HEK293 (cell line): Measurements from ENCODE around the gene ROBO1.

Source experiments
- CTCF ChIA-PET: fragments of 350-600 bp; formaldehyde crosslinking; extraction: SDS; loops from one replicate; lab custom pipeline; 2021; ENCODE audit warnings: antibody characterized with exemption; lab: Yijun Ruan, JAX
- POLR2A ChIA-PET: fragments of 300-600 bp; formaldehyde crosslinking; extraction: SDS; loops from one replicate; lab custom pipeline; 2020; ENCODE audit warnings: antibody characterized with exemption, inconsistent platforms; lab: Yijun Ruan, JAX
- H3K27ac ChIP-seq: fragments of 200-500 bp; sonication (Bioruptor generic); 2 replicates; pipeline ENCODE4 v1.5.1; 2014; ENCODE audit warnings: low read depth, low read length, control low read depth, inconsistent platforms; ENCODE audit errors: extremely low read depth
- H3K36me3 ChIP-seq, 2 experiments: fragments of 200-500 bp in 1 of 2; sonication (Bioruptor generic) in 1 of 2; 1 replicate in 1 of 2; 2 replicates in 1 of 2; pipeline ENCODE4 v1.5.1; 2014 to 2017; ENCODE audit warnings: inconsistent platforms in 2 of 2, low read length in 2 of 2; ENCODE audit not compliant: control insufficient read depth in 2 of 2, insufficient read depth in 1 of 2
- H3K4me1 ChIP-seq: fragments of 200-500 bp; sonication (Bioruptor generic); 2 replicates; pipeline ENCODE4 v1.5.1; 2014; ENCODE audit warnings: mild to moderate bottlenecking, low read length, inconsistent platforms; ENCODE audit not compliant: control insufficient read depth, insufficient read depth
- H3K4me3 ChIP-seq: 2 replicates; pipeline ENCODE4 v1.5.1; 2011; ENCODE audit warnings: low read depth, mild to moderate bottlenecking, control low read depth, low read length, moderate library complexity
- H3K9me3 ChIP-seq: fragments of 200-500 bp; sonication (Bioruptor generic); 2 replicates; pipeline ENCODE4 v1.5.1; 2014; ENCODE audit warnings: low read depth, low read length, inconsistent platforms; ENCODE audit not compliant: control insufficient read depth, insufficient read depth
- FEZF1 ChIP-seq: fragments of 450-650 bp; formaldehyde crosslinking; IDR thresholded peaks from 2 replicates; pipeline ENCODE4 v1.5.1; 2016; ENCODE audit warnings: missing biosample characterization, missing genetic modification characterization
- GFI1B ChIP-seq: fragments of 450-650 bp; formaldehyde crosslinking; IDR thresholded peaks from 2 replicates; pipeline ENCODE4 v1.5.1; 2016; ENCODE audit warnings: missing biosample characterization, missing genetic modification characterization
- GLIS1 ChIP-seq: fragments of 450-650 bp; formaldehyde crosslinking; IDR thresholded peaks from 2 replicates; pipeline ENCODE4 v1.5.1; 2016; ENCODE audit warnings: missing biosample characterization, missing genetic modification characterization
- HOXA7 ChIP-seq: sonication (generic); formaldehyde crosslinking; IDR thresholded peaks from 2 replicates; pipeline ENCODE4 v1.8.1; 2022; ENCODE audit warnings: missing genetic modification reagents, borderline replicate concordance
- SP2 ChIP-seq: fragments of 450-650 bp; formaldehyde crosslinking; IDR thresholded peaks from 2 replicates; pipeline ENCODE4 v1.5.1; 2016; ENCODE audit warnings: missing biosample characterization, missing genetic modification characterization
- WT1 ChIP-seq: fragments of 450-650 bp; formaldehyde crosslinking; IDR thresholded peaks from 2 replicates; pipeline ENCODE4 v1.5.1; 2016; ENCODE audit warnings: missing biosample characterization, missing genetic modification characterization
- ZBTB20 ChIP-seq: fragments of 450-650 bp; formaldehyde crosslinking; IDR thresholded peaks from 2 replicates; pipeline ENCODE4 v1.5.1; 2016; ENCODE audit warnings: missing biosample characterization, missing genetic modification characterization
- ZNF121 ChIP-seq: fragments of 450-650 bp; formaldehyde crosslinking; IDR thresholded peaks from 2 replicates; pipeline ENCODE4 v1.5.1; 2016; ENCODE audit warnings: missing biosample characterization, missing genetic modification characterization
- ZNF133 ChIP-seq: fragments of 450-650 bp; formaldehyde crosslinking; IDR thresholded peaks from 2 replicates; pipeline ENCODE4 v1.5.1; 2016; ENCODE audit warnings: missing biosample characterization, missing genetic modification characterization
- ZNF16 ChIP-seq: fragments of 450-650 bp; formaldehyde crosslinking; IDR thresholded peaks from 2 replicates; pipeline ENCODE4 v1.5.1; 2016; ENCODE audit warnings: low read depth, missing biosample characterization, missing genetic modification characterization
- ZNF175 ChIP-seq: fragments of 450-650 bp; formaldehyde crosslinking; IDR thresholded peaks from 2 replicates; pipeline ENCODE4 v1.5.1; 2016; ENCODE audit warnings: missing biosample characterization, missing genetic modification characterization
- ZNF184 ChIP-seq: fragments of 450-650 bp; IDR thresholded peaks from 2 replicates; pipeline ENCODE4 v1.5.1; 2018; ENCODE audit warnings: missing biosample characterization, mild to moderate bottlenecking, missing genetic modification characterization
- ZNF211 ChIP-seq: fragments of 450-650 bp; formaldehyde crosslinking; IDR thresholded peaks from 2 replicates; pipeline ENCODE4 v1.5.1; 2016; ENCODE audit warnings: low read depth, missing biosample characterization, missing genetic modification characterization
- ZNF223 ChIP-seq: fragments of 450-650 bp; formaldehyde crosslinking; IDR thresholded peaks from 2 replicates; pipeline ENCODE4 v1.5.1; 2016; ENCODE audit warnings: missing biosample characterization, missing genetic modification characterization
- ZNF398 ChIP-seq: fragments of 450-650 bp; formaldehyde crosslinking; IDR thresholded peaks from 2 replicates; pipeline ENCODE4 v1.5.1; 2017; ENCODE audit warnings: missing biosample characterization, missing genetic modification characterization
- ZNF473 ChIP-seq: fragments of 450-650 bp; formaldehyde crosslinking; IDR thresholded peaks from 2 replicates; pipeline ENCODE4 v1.5.1; 2017; ENCODE audit warnings: missing biosample characterization, missing genetic modification characterization
- ZNF518A ChIP-seq: fragments of 450-650 bp; formaldehyde crosslinking; conservative IDR thresholded peaks from 2 replicates; pipeline ENCODE4 v1.5.1; 2016; ENCODE audit warnings: low read depth, missing biosample characterization, missing genetic modification characterization
- ZNF521 ChIP-seq: fragments of 450-650 bp; formaldehyde crosslinking; IDR thresholded peaks from 2 replicates; pipeline ENCODE4 v1.5.1; 2017; ENCODE audit warnings: missing biosample characterization, mild to moderate bottlenecking, missing genetic modification characterization
- ZNF560 ChIP-seq: fragments of 450-650 bp; formaldehyde crosslinking; IDR thresholded peaks from 2 replicates; pipeline ENCODE4 v1.5.1; 2017; ENCODE audit warnings: missing biosample characterization, missing genetic modification characterization, borderline replicate concordance
- ZNF621 ChIP-seq: fragments of 450-650 bp; formaldehyde crosslinking; IDR thresholded peaks from 2 replicates; pipeline ENCODE4 v1.5.1; 2017; ENCODE audit warnings: missing biosample characterization, missing genetic modification characterization
- ZNF629 ChIP-seq: fragments of 450-650 bp; formaldehyde crosslinking; IDR thresholded peaks from 2 replicates; pipeline ENCODE4 v1.5.1; 2017; ENCODE audit warnings: missing biosample characterization, missing genetic modification characterization
- ZNF76 ChIP-seq: fragments of 450-650 bp; formaldehyde crosslinking; IDR thresholded peaks from 2 replicates; pipeline ENCODE4; 2016; ENCODE audit warnings: low read depth, missing biosample characterization, missing genetic modification characterization, borderline replicate concordance
- TF ChIP-seq, protein P1 (sequence below): fragments of 450-650 bp; formaldehyde crosslinking; IDR thresholded peaks from 2 replicates; pipeline ENCODE4 v1.5.1; 2016; ENCODE audit warnings: missing biosample characterization, missing genetic modification characterization
- TF ChIP-seq, protein P2 (sequence below): fragments of 450-650 bp; formaldehyde crosslinking; IDR thresholded peaks from 2 replicates; pipeline ENCODE4 v1.5.1; 2016; ENCODE audit warnings: missing biosample characterization, missing genetic modification characterization

ROBO1 gene

GRCh38 chr3:79670178-79670577 is 97.6 kb downstream of the ROBO1 start (continued):
- TF ChIP-seq HOXA7: no peak
- TF ChIP-seq ZNF16 (tag by site-specific recombination): no peak
- no peak for TF ChIP-seq ZNF76 (tag by site-specific recombination)

GRCh38 chr3:79664455-79664854 is 103.3 kb downstream of the ROBO1 start:
- ChIA-PET POLR2A (no interaction called here), CTCF (no interaction called here)
- Histone ChIP-seq H3K27ac (no peak overlapping the region), H3K36me3 (no peaks in the 10 kb centered on the region), H3K4me1 (no peaks in the 10 kb centered on the region), H3K4me3 (no peak overlapping the region), H3K9me3 (no peaks in the 10 kb centered on the region)
- no peak for TF ChIP-seq ZNF398 (tag by site-specific recombination)
- no peak for TF ChIP-seq ZBTB20 (tag by site-specific recombination)
- TF ChIP-seq ZNF621 (tag by site-specific recombination): no peak
- no peak for TF ChIP-seq ZNF518A (tag by site-specific recombination)
- no peak for TF ChIP-seq ZNF629 (tag by site-specific recombination)
- TF ChIP-seq, protein P1, sequence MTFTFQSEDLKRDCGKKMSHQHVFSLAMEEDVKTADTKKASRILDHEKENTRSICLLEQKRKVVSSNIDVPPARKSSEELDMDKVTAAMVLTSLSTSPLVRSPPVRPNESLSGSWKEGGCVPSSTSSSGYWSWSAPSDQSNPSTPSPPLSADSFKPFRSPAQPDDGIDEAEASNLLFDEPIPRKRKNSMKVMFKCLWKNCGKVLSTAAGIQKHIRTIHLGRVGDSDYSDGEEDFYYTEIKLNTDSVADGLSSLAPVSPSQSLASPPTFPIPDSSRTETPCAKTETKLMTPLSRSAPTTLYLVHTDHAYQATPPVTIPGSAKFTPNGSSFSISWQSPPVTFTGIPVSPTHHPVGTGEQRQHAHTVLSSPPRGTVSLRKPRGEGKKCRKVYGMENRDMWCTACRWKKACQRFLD: no peak
- no peak for TF ChIP-seq ZNF223 (tag by site-specific recombination)

DNA sequence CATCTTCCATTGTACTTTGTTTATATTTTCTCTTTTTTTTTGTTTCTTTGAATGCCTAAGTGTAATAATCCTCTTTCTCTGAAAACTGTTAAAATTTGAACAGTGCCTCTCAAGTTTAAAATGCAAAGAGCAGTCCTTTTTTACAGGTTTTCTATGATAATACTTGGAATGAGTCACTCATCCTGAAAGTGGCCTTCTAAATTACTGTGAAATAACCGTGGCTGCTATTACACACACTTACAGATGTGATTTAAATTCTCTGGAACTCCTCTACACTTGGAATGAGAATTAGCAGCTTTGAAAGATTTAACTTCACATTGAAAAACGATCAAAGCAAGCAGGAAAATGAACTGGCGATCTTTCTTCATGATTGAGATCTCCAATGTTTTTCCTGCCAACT is 105.9 kb downstream of the ROBO1 start:
- Histone ChIP-seq H3K9me3 (no peaks in the 10 kb centered on the region), H3K36me3 (no peaks in the 10 kb centered on the region), H3K27ac (no peak overlapping the region), H3K4me1 (no peaks in the 10 kb centered on the region), H3K4me3 (no peak overlapping the region)
- ChIA-PET CTCF (no interaction called here), POLR2A (no interaction called here)
- TF ChIP-seq ZNF76 (tag by site-specific recombination): no peak
- no peak for TF ChIP-seq ZNF175 (tag by site-specific recombination)
- TF ChIP-seq FEZF1 (tag by site-specific recombination): no peak
- no peak for TF ChIP-seq ZNF211 (tag by site-specific recombination)
- no peak for TF ChIP-seq GLIS1 (tag by site-specific recombination)
- TF ChIP-seq, protein P2, sequence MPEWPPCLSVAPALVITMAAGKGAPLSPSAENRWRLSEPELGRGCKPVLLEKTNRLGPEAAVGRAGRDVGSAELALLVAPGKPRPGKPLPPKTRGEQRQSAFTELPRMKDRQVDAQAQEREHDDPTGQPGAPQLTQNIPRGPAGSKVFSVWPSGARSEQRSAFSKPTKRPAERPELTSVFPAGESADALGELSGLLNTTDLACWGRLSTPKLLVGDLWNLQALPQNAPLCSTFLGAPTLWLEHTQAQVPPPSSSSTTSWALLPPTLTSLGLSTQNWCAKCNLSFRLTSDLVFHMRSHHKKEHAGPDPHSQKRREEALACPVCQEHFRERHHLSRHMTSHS: no peak
- no peak for TF ChIP-seq ZNF560
- no peak for TF ChIP-seq GFI1B (tag by site-specific recombination)
- no peak for TF ChIP-seq WT1 (tag by site-specific recombination)
- no peak for TF ChIP-seq ZNF473 (tag by site-specific recombination)
- no peak for TF ChIP-seq ZNF184 (tag by site-specific recombination)
- TF ChIP-seq ZNF133: no peak
- no peak for TF ChIP-seq ZNF521 (tag by site-specific recombination)
- no peak for TF ChIP-seq ZNF121
- no peak for TF ChIP-seq SP2
- TF ChIP-seq, all 188 proteins: peak for 0
